HG03565 (cell line): Measurements from ENCODE around the gene RFC2.
"Not testable (repeated sequence)": the region's sequence is repeated elsewhere in the genome, so short reads cannot be mapped to it uniquely, and the experiment has no call there.

Source experiments
- ATAC-seq: cut with Tn5 transposase; IDR thresholded peaks from one replicate; pipeline ENCODE4 v1.9.1; 2021; ENCODE audit warnings: mild to moderate bottlenecking, moderate library complexity; ENCODE audit not compliant: unreplicated experiment

Gene RFC2

DNA sequence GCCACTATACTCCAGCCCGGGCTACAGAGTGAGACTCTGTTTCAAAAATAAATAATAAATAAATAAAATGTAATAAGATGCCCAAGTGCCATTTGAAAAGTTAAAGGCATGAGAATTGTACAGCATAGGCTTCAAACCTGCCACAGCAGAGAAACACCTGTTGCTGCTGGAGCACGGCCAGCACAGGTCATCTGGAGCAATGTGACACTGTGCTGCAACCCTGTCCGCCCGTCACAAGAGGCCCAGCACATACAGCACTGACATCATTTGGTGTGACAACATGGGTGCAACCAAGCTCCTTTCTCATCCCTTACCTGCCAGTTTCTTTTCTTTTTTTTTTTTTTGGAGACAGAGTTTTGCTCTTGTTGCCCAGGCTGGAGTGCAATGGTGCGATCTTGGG lies 1.3 kb downstream of the RFC2 start:
- ATAC-seq, result no peak

- not testable (repeated sequence) for ATAC-seq
Observed at GRCh38 chr7:74249058-74249457, 5.1 kb downstream of the RFC2 start.

DNA sequence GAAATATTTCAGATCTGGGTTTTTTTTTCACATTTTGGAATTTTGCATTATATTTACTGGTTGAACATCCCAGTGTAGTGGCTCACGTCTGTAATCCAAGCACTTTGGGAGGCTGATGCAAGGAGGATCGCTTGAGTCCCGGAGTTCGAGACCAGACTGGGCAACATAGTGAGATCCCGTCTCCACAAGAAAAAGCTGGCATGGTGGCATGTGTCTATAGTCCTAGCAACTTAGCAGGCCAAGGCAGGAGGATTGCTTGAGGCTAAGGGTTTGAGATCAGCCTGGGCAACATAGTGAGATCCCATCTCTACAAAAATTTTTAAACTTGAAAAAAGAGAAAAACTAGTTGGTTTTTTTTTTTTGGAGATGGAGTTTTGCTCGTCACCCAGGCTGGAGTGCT lies 6.0 kb downstream of the RFC2 start:
- no peak for ATAC-seq

GRCh38 chr7:74246497-74246896 lies 7.7 kb downstream of the RFC2 start:
- ATAC-seq, result no peak

- ATAC-seq, result no peak
Observed at GRCh38 chr7:74242122-74242443, 12.1 kb downstream of the RFC2 start.

- ATAC-seq, result no peak
Observed at GRCh38 chr7:74240482-74240881, 13.7 kb downstream of the RFC2 start.

GRCh38 chr7:74236284-74236683 lies 17.9 kb downstream of the RFC2 start:
- no peak for ATAC-seq

DNA sequence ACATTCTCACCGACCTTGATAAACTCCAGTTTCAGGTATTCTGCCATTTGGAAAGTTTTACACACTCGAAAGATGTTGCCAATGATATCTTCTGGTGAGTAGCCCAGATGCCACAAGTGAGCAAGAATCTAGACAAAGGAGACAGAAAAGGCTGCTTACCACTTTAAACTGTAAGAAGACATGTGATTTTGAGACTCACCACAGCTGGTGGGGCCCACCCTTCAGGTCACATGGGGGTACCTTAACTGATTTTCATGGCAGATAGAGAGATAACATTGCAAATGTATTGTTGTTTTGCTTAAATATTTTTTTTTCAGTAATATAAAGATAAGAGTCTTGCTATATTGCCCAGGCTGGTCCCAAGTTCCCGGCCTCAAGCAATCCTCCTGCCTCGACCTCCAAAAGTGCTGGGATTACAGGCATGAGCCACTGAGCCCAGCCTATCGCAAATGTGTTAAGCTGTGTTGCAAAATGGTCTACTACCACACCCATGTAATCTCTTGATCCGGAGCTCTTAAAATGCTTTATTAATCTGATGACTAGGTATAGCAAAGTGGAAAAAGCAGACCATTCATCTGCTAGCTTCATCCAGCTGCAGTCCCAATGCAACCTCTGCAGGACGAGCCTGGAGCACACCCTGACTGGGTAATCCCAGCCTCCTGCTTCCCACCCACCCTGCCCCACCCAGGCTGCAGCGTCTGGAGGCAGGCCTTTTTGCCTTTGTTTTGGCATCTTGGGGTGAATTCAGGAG lies 18.5 kb downstream of the RFC2 start:
- ATAC-seq, result no peak

DNA sequence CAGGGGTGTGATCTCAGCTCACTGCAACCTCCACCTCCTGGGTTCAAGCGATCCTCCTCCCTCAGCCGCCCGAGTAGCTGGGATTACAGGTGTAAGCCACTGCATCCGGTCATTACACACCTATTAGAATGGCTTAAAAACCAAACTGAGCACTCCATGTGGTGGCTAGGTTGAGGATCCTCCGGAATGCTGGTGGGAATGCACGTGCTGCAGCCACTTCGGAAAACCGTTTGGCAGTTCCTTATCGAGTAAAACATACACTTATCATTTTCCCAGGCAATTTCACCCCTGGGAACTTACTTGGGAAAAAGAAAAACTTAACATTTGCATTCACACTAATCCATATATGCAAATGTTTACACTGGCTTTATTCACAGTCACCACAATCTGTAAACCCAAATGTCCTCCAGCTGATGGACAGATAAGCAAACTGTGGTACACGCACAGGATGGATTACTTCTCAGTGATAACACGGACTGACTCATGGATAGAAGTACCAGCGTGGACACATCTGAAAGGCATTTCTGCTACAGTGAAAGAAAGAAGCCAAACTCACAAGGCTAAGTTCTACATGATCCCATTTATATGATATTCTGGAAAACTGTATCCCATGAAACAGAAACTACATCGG lies 20.4 kb downstream of the RFC2 start:
- ATAC-seq, result no peak

DNA sequence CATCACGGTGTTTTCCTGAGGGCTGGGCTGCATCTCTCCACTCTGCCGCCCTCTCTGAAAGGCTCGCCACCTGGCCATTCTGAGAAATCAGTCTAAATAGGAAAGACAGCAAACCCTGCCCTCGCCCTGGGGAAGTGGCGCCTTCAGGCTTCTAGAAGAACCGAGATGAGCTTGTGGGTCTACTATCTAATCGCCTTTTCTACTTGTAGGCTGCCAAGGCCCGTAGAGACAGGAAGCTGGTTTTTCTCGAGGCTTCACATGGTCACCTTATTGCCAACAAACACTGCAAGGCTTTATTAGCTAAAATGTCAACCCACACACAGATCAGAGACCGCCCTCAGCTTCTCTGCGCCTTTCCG lies 23.0 kb downstream of the RFC2 start:
- peak; percentile 41 for ATAC-seq

GRCh38 chr7:74230446-74231231 lies 23.6 kb downstream of the RFC2 start:
- peak; percentile 47 for ATAC-seq

DNA sequence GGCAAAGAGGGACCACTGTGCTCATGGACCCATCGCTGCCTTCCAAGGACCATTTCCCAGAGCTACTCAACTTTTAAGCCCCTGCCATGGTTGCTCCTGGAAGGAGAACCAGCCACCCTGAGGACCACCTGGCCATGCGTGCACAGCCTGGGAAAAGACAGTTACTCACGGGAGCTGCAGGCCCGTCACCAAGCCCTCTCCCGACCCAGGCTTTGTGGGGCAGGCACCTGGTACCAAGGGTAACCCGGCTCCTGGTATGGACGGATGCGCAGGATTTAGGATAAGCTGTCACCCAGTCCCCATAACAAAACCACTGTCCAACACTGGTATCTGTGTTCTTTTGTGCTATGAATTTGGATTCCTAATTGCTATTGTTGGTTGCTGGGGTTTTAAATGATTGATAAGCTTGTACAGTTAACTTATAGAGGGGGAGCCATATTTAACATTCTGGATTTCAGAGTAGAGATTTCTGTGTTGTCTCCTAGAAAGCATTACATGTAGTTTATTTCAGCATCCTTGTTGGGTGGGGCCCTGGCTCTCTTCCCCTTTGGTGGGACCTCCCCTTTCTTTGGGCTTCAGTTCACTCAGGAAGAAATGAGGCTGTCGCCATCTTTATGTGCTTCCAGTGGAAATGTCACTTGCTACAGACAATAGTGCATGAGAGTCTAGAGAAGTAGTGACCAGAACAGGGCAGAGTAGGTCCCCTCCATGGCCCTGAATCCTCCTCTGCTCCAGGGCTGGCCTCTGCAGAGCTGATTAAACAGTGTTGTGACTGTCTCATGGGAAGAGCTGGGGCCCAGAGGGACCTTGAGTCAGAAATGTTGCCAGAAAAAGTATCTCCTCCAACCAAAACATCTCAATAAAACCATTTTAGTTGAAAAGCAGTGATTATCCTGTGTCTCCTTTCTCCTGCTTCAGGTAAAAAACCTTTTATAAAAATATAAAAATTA lies 25.0 kb downstream of the RFC2 start:
- ATAC-seq, result no peak

GRCh38 chr7:74226633-74227032 lies 27.6 kb downstream of the RFC2 start:
- ATAC-seq, result no peak

DNA sequence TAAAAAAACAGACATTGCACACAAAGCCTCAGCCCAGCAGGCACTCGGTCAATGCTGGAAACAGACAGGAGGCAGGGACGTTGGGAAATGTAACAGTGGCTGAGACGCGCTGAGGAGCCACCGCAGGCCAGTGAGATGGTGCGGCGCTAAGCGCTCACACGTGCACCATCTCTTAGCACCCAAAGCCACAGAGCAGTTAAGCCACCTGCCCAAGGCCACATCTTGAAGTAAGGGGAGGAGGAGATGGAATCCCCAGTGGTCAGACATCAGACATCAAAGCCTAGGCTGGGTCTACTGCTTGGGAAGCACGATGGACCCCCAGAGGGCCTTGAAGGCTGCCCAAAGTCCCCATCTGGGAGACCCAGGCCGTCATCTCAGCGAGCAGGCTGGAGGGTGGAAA lies 28.8 kb downstream of the RFC2 start:
- ATAC-seq, result no peak

DNA sequence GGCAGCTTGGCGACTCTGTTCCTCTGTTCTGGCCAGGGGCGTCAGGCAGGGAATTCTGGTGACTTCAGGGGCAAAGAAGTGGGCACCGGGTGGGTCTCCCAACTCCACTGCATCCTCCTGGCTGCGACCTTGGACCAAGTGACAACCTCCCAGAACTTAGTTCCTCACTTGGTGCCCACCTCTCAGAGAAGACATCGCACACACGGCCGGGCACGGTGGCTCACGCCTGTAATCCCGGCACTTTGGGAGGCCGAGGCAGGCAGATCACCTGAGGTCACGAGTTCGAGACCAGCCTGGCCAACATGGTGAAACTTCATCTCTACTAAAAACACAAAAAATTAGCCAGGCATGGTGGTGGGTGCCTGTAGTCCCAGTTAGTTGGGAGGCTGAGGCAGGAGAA lies 29.3 kb downstream of the RFC2 start:
- ATAC-seq, result not testable (repeated sequence)

GRCh38 chr7:74224511-74224832 lies 29.7 kb downstream of the RFC2 start:
- ATAC-seq, result no peak

- ATAC-seq, result no peak
Observed at GRCh38 chr7:74223711-74224510, 30.3 kb downstream of the RFC2 start.

DNA sequence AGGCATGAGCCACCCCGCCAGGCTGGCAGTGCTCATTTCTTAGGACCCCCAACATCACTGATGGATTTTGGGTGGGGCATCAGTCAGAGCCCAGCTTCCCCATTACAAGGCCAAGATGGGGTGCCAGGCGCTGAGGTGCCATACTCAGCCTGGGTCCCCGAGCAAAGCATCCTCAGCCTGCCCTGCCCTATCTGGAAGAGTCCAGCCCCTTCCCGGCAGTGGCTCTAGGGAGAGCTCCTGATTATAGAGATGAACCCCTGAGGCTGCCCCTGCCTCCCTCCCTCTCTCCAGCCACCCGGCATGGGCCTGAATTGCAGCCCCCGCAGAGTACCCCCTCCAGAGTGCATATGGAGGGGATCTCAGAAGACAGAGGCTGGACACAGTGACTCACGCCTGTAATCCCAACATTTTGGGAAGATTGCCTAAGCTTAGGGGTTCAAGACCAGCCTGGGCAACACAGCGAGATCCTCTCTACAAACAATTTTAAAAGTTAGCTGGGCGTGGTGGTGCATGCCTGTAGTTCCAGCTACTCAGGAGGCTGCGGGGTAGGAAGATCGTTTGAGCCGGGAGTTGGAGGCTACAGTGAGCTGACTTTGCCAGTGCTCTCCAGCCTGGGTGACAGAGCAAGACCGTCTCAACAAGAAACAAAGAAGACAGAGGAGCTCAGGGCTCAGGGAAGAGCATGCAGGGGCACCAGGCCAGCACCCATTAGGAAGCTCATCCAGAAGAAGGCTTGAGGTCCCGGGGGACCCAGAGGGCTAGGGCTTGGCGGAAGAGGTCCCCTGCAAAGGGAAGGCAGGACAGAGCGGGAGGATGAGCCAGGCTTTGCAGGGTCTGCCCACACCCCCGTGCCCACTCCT lies 31.1 kb downstream of the RFC2 start:
- no peak for ATAC-seq

DNA sequence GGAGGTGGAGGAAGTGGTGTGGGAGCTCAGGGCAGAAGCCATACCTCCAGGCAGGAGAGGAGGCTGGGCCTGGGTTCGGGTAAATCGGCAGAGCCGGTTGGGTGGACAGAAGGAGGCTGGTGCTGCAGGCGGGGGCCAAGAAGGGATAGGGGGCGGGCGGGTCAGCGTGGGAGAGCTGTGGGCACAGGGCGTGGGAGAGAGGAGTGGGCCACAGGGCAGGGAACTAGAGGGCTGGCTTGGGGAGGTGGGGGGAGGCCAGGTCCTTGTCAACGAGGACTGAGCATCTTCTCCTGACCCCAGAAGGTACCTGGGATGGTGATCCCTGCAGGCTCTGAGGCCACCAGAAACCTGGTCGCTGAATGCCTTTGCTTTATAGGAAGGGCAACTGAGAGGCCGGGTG lies 32.5 kb downstream of the RFC2 start:
- ATAC-seq, result no peak
